NCI-H1694 (cell line): ENCODE data around the gene MAPK1IP1L.
"Not testable (repeated sequence)": the region's sequence is repeated elsewhere in the genome, so short reads cannot be mapped to it uniquely, and the experiment has no call there.

Experiments
- DNase-seq: peaks from one replicate; lab custom pipeline; 2025; lab: John Stamatoyannopoulos, UW

Gene MAPK1IP1L

GRCh38 chr14:55051423-55052268, at the start of gene MAPK1IP1L:
Gene MAPK1IP1L (plus strand): TSS chr14:55051647. CDS start chr14:55061684, 10,037 bp downstream.
- peak; percentile 84 for DNase-seq

GRCh38 chr14:55005071-55005470, 46.4 kb upstream of the MAPK1IP1L start:
- no peak for DNase-seq

GRCh38 chr14:55015006-55015405, 36.4 kb upstream of the MAPK1IP1L start:
- no peak for DNase-seq

GRCh38 chr14:55019968-55020554, 31.4 kb upstream of the MAPK1IP1L start:
- DNase-seq: no peak

- DNase-seq: not testable (repeated sequence)
These were observed 27.1 kb upstream of the MAPK1IP1L start for GRCh38 chr14:55024365-55024764.

GRCh38 chr14:55025948-55026347, 25.5 kb upstream of the MAPK1IP1L start:
- no peak for DNase-seq

GRCh38 chr14:55026441-55026792, 25.0 kb upstream of the MAPK1IP1L start:
- DNase-seq: no peak

GRCh38 chr14:55026793-55027561, 24.5 kb upstream of the MAPK1IP1L start, which contains the start of the genes SOCS4 and WDHD1:
Gene SOCS4 (plus strand): TSS chr14:55027236. CDS start chr14:55043042, 15,806 bp downstream.
Gene WDHD1 (minus strand): TSS chr14:55027099. CDS start chr14:55026787, 312 bp downstream.
- DNase-seq: peak; percentile 86

- DNase-seq: no peak
These were observed 23.4 kb upstream of the MAPK1IP1L start for GRCh38 chr14:55028066-55028465.

- no peak for DNase-seq
These were observed 23.0 kb upstream of the MAPK1IP1L start for GRCh38 chr14:55028476-55028875.

- DNase-seq: no peak
These were observed 20.3 kb upstream of the MAPK1IP1L start for GRCh38 chr14:55031190-55031589.

- not testable (repeated sequence) for DNase-seq
These were observed 13.5 kb upstream of the MAPK1IP1L start for GRCh38 chr14:55037995-55038394.

- DNase-seq: no peak
These were observed 12.7 kb upstream of the MAPK1IP1L start for GRCh38 chr14:55038708-55039107.

GRCh38 chr14:55043528-55043927, 7.9 kb upstream of the MAPK1IP1L start:
- DNase-seq: no peak

- DNase-seq: no peak
These were observed 6.4 kb upstream of the MAPK1IP1L start for GRCh38 chr14:55045087-55045486.

GRCh38 chr14:55047301-55048053, 4.0 kb upstream of the MAPK1IP1L start:
- no peak for DNase-seq

GRCh38 chr14:55048900-55049436, 2.5 kb upstream of the MAPK1IP1L start:
- DNase-seq: no peak

- no peak for DNase-seq
These were observed 353 bp upstream of the MAPK1IP1L start for GRCh38 chr14:55051165-55051422.

- no peak for DNase-seq
These were observed 953 bp downstream of the MAPK1IP1L start for GRCh38 chr14:55052269-55052930.

- DNase-seq: no peak
These were observed 1.6 kb downstream of the MAPK1IP1L start for GRCh38 chr14:55053018-55053417.

GRCh38 chr14:55053500-55053899, 2.1 kb downstream of the MAPK1IP1L start:
- DNase-seq: no peak
